C4-2B (cell line): ENCODE measurements around the gene DHRS1.

ENCODE experiments used
- H3K27ac ChIP-seq: fragments of 450-650 bp; 2 replicates; pipeline ENCODE4 v1.5.1; 2017
- CTCF ChIP-seq: fragments of 450-650 bp; conservative IDR thresholded peaks from 2 replicates; pipeline ENCODE4 v1.5.1; 2017; ENCODE audit warnings: mild to moderate bottlenecking
- ZFX ChIP-seq: fragments of 450-650 bp; IDR thresholded peaks from 2 replicates; pipeline ENCODE4 v1.6.1; 2017

The DHRS1 gene

GRCh38 chr14:24263848-24264247, 35.7 kb downstream of the DHRS1 start:
- peak overlapping the region; percentile 14 for H3K27ac ChIP-seq
- TF ChIP-seq CTCF: no peak
- TF ChIP-seq ZFX: no peak

GRCh38 chr14:24262821-24263733, 36.5 kb downstream of the DHRS1 start, which contains the start of gene TGM1:
TGM1 (minus strand) TSS chr14:24263177; CDS start chr14:24262352, 825 bp downstream.
- TF ChIP-seq ZFX (no peak), CTCF (no peak)
- peak within 1 kb of the TSS; percentile 14 for H3K27ac ChIP-seq

- TF ChIP-seq CTCF: no peak
- no peak for TF ChIP-seq ZFX
- no peak overlapping the region for H3K27ac ChIP-seq
Observed at GRCh38 chr14:24261969-24262327, 37.6 kb downstream of the DHRS1 start.

GRCh38 chr14:24261256-24261968, 38.2 kb downstream of the DHRS1 start:
- TF ChIP-seq CTCF (no peak), ZFX (no peak)
- H3K27ac ChIP-seq: no peak overlapping the region

- no peak overlapping the region for H3K27ac ChIP-seq
- TF ChIP-seq CTCF (no peak), ZFX (no peak)
Observed at GRCh38 chr14:24260780-24261157, 38.8 kb downstream of the DHRS1 start.

- H3K27ac ChIP-seq: no peak overlapping the region
- no peak for TF ChIP-seq CTCF
Observed at GRCh38 chr14:24260026-24260779, 39.4 kb downstream of the DHRS1 start.
